B cell (primary cell): ENCODE measurements around the gene PIK3R3.

Experiments used
- CTCF ChIP-seq: fragments of 200-600 bp; IDR thresholded peaks from one replicate; pipeline ENCODE4 v1.8.0; 2022; ENCODE audit warnings: antibody characterized with exemption, mild to moderate bottlenecking
- EZH2 ChIP-seq: IDR thresholded peaks from 2 replicates; pipeline ENCODE4 v1.6.1; 2012; ENCODE audit warnings: borderline replicate concordance, low read depth, mild to moderate bottlenecking, moderate library complexity, low read length; ENCODE audit not compliant: insufficient read depth, poor library complexity, severe bottlenecking

GRCh38 chr1:46158312-46159281, 26.2 kb upstream of the PIK3R3 start:
- TF ChIP-seq CTCF (no peak), EZH2 (no peak)
